PFSK-1 (cell line): ENCODE data around the gene DOLPP1.

Source experiments
- POLR2AphosphoS5 ChIP-seq: IDR thresholded peaks from 2 replicates; pipeline ENCODE4 v1.6.1; 2012; ENCODE audit warnings: low read depth, mild to moderate bottlenecking, control low read depth, low read length, moderate library complexity
- REST ChIP-seq, 2 experiments: IDR thresholded peaks; 2 replicates each; pipeline versions ENCODE4 v1.6.1 to v1.8.0; 2011 to 2012; ENCODE audit warnings: low read depth in 2 of 2, low read length in 2 of 2, control low read depth in 1 of 2, inconsistent platforms in 1 of 2, mild to moderate bottlenecking in 1 of 2, moderate library complexity in 1 of 2; ENCODE audit not compliant: insufficient read depth in 1 of 2
- SIN3A ChIP-seq: IDR thresholded peaks from 2 replicates; pipeline ENCODE4 v1.6.1; 2012; ENCODE audit warnings: mild to moderate bottlenecking, low read length, moderate library complexity, borderline replicate concordance; ENCODE audit not compliant: insufficient read depth
- TAF1 ChIP-seq: IDR thresholded peaks from 2 replicates; pipeline ENCODE4 v1.6.1; 2012; ENCODE audit warnings: low read length, control low read depth, borderline replicate concordance; ENCODE audit not compliant: insufficient read depth

GRCh38 chr9:129058965-129059795 lies 21.7 kb upstream of the DOLPP1 start:
- no peak for TF ChIP-seq REST (IDR thresholded peaks at IDR 0.05; ENCODE audit: insufficient read depth in 1 of 2, low read depth in 2 of 2, low read length in 2 of 2)
- no peak for TF ChIP-seq TAF1
- no peak for TF ChIP-seq POLR2AphosphoS5
- TF ChIP-seq SIN3A, result no peak
